GM21360 (cell line): ENCODE measurements around the gene SLC4A5.

Experiments used
- ATAC-seq: cut with Tn5 transposase; IDR thresholded peaks from one replicate; pipeline ENCODE4 v1.9.1; 2021; ENCODE audit warnings: mild to moderate bottlenecking, moderate library complexity; ENCODE audit not compliant: unreplicated experiment

SLC4A5 gene

DNA sequence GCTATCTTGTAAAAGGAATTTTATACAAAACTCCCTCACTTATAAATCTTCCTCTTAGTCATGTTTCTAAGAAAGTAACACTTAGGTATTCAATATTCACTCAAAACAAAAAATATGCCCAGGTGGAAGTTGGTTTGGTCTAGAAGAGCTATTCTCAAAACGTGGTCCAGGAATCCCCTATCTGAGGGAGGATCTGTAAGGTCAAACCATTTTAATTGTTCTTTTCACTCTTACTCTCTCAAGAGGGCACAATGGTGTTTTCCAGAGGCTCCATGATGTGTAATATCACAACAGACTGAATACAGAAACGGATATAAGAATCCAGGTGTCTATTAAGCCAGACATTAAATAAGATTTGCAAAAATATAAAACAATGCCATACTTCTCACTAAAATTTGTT, 174.5 kb downstream of the SLC4A5 start:
- ATAC-seq = no peak
